GM06990 (cell line): Measurements from ENCODE around the gene HOXB6.

Source experiments
- DNase-seq: peaks from one replicate; pipeline ENCODE4 v3.0.0-alpha.2; 2011; ENCODE audit not compliant: insufficient read length; ENCODE audit errors: extremely low read depth
- H3K27me3 ChIP-seq: replicated peaks from 2 replicates; pipeline ENCODE4 v1.6.0; 2011; ENCODE audit warnings: low read length; ENCODE audit not compliant: control insufficient read depth, insufficient read depth
- H3K36me3 ChIP-seq: 2 replicates; pipeline ENCODE4 v1.5.1; 2011; ENCODE audit warnings: low read length; ENCODE audit not compliant: control insufficient read depth, insufficient read depth
- H3K4me3 ChIP-seq: replicated peaks from 2 replicates; pipeline ENCODE4 v1.5.1; 2011; ENCODE audit warnings: low read depth, mild to moderate bottlenecking, control low read depth, low read length
- CTCF ChIP-seq: IDR thresholded peaks from 2 replicates; pipeline ENCODE4 v1.5.1; 2011; ENCODE audit warnings: low read length, control low read depth, mild to moderate bottlenecking, inconsistent platforms; ENCODE audit not compliant: insufficient read depth, poor library complexity, severe bottlenecking

Gene HOXB6

GRCh38 chr17:48558057-48558830 lies 46.5 kb downstream of the HOXB6 start:
- Histone ChIP-seq H3K36me3 (no peaks in the 10 kb centered on the region), H3K27me3 (no peaks in the 10 kb centered on the region), H3K4me3 (no peak overlapping the region)
- no peak for TF ChIP-seq CTCF
- DNase-seq: no peak

GRCh38 chr17:48556576-48557401 lies 48.0 kb downstream of the HOXB6 start:
- DNase-seq: no peak
- no peak for TF ChIP-seq CTCF
- Histone ChIP-seq H3K4me3 (no peak overlapping the region), H3K36me3 (no peaks in the 10 kb centered on the region), H3K27me3 (no peaks in the 10 kb centered on the region)

- Histone ChIP-seq H3K36me3 (no peaks in the 10 kb centered on the region), H3K4me3 (no peak overlapping the region), H3K27me3 (no peaks in the 10 kb centered on the region)
- no peak for DNase-seq
- no peak for TF ChIP-seq CTCF
These were observed 48.6 kb downstream of the HOXB6 start for GRCh38 chr17:48556229-48556575.

DNA sequence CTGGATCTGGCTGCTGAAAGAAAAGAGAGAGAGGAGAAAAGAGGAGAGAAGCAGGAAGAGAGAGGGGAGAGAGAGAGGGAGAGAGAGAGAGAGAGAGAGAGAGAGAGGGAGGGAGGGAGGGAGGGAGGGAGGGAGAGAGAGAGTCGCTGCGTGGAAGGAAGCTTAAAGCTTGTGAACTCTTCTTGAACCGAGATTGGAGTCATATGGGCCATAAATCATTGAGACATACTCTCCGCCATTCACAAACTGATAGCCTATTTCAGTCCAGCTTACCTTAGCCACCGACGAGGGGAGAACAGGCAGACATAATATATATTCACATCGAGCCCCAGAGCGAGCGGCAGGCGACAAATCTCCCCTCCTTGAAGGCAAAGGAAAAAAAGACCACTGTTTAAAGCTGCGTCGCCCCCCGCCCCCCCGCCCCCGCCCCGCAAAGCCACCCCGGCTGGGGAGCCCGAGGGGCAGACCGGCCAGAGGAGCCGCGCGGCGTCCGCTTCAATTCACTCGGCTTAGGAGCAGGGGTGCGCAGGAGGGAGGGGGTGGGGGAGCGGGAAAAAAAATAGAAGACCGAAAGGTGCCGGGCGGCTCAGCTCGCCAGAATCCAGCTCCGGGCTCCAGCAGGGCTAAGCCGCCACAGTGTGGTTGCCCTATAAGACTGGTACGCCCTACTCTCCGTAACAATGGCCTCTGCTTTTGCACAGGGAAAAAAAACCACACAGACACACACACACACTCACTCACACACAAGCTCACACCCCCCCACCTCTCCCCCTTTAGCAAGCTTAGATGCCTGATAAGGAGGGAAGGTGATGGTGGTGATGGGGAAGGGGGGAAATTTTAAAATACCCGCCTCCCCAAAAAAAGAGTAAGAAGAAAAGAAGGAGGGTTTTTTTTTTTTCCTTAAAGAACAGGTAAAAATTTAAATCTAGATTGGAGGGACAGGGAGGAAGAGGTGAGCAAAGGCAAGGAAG lies 49.2 kb downstream of the HOXB6 start:
- Histone ChIP-seq H3K36me3 (no peaks in the 10 kb centered on the region), H3K4me3 (no peak overlapping the region), H3K27me3 (no peaks in the 10 kb centered on the region)
- TF ChIP-seq CTCF: no peak
- DNase-seq: no peak

DNA sequence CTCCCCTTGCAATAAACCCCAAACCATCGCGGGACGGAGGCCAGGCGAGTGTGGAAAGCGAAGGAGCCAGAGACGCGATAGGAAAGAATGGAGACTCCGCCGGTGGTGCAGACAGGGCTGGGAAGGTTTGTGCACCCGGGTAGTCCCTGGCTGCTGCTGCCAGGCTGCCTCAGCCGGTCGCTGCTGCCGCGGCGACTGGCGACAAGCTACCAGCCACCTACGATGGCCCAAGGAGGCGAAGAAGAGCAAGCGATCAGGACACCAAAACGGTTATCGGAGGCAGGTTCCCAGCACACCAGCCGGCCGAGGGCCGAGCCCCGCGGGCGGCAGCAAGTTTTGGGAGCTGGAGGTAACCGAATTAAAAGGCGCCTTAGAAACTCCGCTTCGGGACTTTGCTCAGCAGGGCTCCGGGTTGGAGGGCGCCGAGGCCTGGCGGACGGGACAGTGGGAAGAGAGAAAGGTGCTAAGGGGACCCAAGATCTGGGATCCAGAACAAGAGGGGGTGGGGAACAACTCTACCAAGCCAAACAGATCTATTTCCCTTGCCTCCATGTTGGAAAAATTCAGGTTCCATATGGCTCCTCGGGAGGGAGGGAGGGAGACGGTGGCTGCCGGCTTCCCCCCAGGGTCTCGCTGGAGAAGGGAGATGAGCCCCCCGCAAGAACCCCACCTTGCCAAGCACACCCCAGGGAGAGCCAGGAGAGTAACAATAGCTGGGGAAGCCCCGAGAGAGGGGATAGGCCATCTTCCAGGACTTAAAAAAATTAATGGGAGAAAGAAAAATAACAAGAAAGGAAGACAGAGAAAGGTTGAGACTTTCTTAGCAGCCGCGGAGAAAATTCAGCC lies 50.2 kb downstream of the HOXB6 start:
- Histone ChIP-seq H3K27me3 (no peaks in the 10 kb centered on the region), H3K36me3 (no peaks in the 10 kb centered on the region), H3K4me3 (no peak overlapping the region)
- TF ChIP-seq CTCF: no peak
- DNase-seq: no peak
